Body of pancreas (tissue), 4 donors: ENCODE measurements around the gene GSDMA. TPM values are rescaled to one million over a fixed set of nuclear protein-coding genes. Genes with fewer than 3 reads are reported as not detected.

Experiments
- ATAC-seq: fragments of 150-250 bp; one replicate; pipeline ENCODE4 v1.9.1; 2016
- DNase-seq, 4 donors: peaks; one replicate each; pipeline ENCODE4 v3.0.0-alpha.2; 2019
- H3K27ac ChIP-seq, 4 donors: fragments of 200-600 bp; sonication (generic); 1 replicate in 3 of 4; 2 replicates in 1 of 4; pipeline versions ENCODE4 v1.5.1 to v1.6.1; 2016 to 2019; ENCODE audit warnings: mild to moderate bottlenecking in 1 of 4, mixed read lengths in 1 of 4, moderate library complexity in 1 of 4
- H3K27me3 ChIP-seq, 2 donors: fragments of 200-600 bp; sonication (generic); one replicate each; pipeline ENCODE4 v1.6.0; 2016; ENCODE audit warnings: mild to moderate bottlenecking in 1 of 2
- H3K36me3 ChIP-seq, 2 donors: fragments of 200-600 bp; sonication (generic); replicated peaks in 1 of 2; 2 replicates each; pipeline ENCODE4 v1.5.1; 2016; ENCODE audit warnings: low read depth in 2 of 2; ENCODE audit not compliant: insufficient read depth in 1 of 2
- H3K4me1 ChIP-seq: fragments of 200-600 bp; sonication (generic); one replicate; pipeline ENCODE4 v1.6.0; 2016
- H3K4me3 ChIP-seq, 2 donors: fragments of 200-600 bp; sonication (generic); 1 replicate in 1 of 2; 2 replicates in 1 of 2; pipeline ENCODE4 v1.5.1; 2016 to 2019
- H3K9me3 ChIP-seq, 3 donors: fragments of 200-600 bp; sonication (generic); 1 replicate in 2 of 3; 2 replicates in 1 of 3; pipeline ENCODE4 v1.5.1; 2016
- POLR2A ChIP-seq, 3 donors: fragments of 450-650 bp; IDR thresholded peaks; one replicate each; pipeline ENCODE4 v1.6.1; 2016; ENCODE audit warnings: antibody characterized with exemption in 3 of 3, mild to moderate bottlenecking in 2 of 3
- WGBS, 2 donors: methylation state at CpG; one replicate each; pipeline ENCODE4 v1.1.5; 2017; 5-methylcytosine and 5-hydroxymethylcytosine counted together
- intact Hi-C: fragments of 100-400 bp; cut with DNase I; formaldehyde crosslinking; loops from one replicate; pipeline ENCODE4 v1.15.1; 2023
- total RNA-seq, 2 donors: library from RNA; depleted of rRNA; stranded (reverse); fragments of >200 nt; gene quantifications; one replicate each; pipeline ENCODE4 v1.1.0, GENCODE V29; 2016
- TF ChIP-seq, protein P1 (sequence below), 7 experiments: fragments of 450-650 bp in 4 of 7; fragments of 200-600 bp in 3 of 7; sonication (generic) in 3 of 7; IDR thresholded peaks; one replicate each; pipeline ENCODE4 v1.5.1; 2016 to 2019; ENCODE audit warnings: antibody characterized with exemption in 7 of 7

The GSDMA gene
- total RNA-seq, 2 donors from 2014 or later = 3.4 TPM; not detected in 1

DNA sequence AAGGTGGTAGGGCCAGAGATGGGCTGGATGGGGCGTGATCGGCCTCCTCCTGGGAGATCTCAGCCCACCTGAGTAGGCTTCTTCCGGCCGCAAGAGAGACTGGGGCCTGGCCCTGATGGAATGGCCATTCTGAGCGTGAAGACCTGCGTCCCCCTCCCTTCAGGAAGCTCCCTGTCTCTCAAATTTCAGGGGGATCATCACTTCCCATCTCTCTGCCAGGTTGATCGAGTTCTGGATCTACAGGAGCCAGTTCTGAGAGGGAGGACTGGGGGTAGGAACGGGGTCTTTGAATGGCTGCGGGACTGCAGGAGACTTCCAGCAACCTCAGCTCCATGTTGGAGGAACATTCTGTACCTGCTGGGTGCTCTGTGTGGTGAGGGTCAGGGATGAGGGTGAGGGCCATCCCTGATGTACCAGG, 9.3 kb upstream of the GSDMA start:
- Histone ChIP-seq H3K4me3 (no peak overlapping the region), H3K27ac (peak overlapping the region; percentile 32 to 53 (median 42)), H3K36me3 (no peaks in the 10 kb centered on the region), H3K27me3 (no peaks in the 10 kb centered on the region), H3K9me3 (no peaks in the 10 kb centered on the region), H3K4me1 (peaks cover 21% of the 10 kb centered on the region)
- intact Hi-C loops = no loop called here
- WGBS, 2 donors = 41% methylated on average over 4 to 9 of the region's 9 CpGs
- ATAC-seq = no peak
- DNase-seq = no peak
- TF ChIP-seq, protein P1, sequence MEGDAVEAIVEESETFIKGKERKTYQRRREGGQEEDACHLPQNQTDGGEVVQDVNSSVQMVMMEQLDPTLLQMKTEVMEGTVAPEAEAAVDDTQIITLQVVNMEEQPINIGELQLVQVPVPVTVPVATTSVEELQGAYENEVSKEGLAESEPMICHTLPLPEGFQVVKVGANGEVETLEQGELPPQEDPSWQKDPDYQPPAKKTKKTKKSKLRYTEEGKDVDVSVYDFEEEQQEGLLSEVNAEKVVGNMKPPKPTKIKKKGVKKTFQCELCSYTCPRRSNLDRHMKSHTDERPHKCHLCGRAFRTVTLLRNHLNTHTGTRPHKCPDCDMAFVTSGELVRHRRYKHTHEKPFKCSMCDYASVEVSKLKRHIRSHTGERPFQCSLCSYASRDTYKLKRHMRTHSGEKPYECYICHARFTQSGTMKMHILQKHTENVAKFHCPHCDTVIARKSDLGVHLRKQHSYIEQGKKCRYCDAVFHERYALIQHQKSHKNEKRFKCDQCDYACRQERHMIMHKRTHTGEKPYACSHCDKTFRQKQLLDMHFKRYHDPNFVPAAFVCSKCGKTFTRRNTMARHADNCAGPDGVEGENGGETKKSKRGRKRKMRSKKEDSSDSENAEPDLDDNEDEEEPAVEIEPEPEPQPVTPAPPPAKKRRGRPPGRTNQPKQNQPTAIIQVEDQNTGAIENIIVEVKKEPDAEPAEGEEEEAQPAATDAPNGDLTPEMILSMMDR (IDR thresholded peaks at IDR 0.05) = no peak
- TF ChIP-seq POLR2A (IDR thresholded peaks at IDR 0.05) = peak in 1 of 3 donors; percentile 35

DNA sequence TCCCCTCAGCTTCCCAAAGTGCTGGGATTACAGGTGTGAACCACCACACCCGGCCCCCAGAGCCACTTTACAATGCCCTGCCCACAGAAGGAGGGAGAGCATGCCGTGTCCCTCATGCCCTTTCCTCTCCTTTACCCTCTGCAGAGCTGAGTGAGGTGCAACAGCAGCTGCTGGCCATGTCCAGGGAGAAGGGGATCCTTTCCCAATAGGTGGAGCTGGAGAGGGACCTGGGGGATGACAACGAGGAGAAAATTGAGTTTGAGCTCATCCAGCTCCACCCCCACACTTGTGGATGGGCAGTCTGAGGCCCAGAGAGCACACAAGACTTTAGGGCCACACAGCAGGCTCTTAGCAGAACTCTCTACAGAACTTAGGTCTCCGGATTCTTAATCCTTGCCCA, 7.9 kb upstream of the GSDMA start:
- Histone ChIP-seq H3K27me3 (no peaks in the 10 kb centered on the region), H3K9me3 (no peaks in the 10 kb centered on the region), H3K4me1 (peaks cover 28% of the 10 kb centered on the region), H3K27ac (no peak overlapping the region), H3K36me3 (no peaks in the 10 kb centered on the region), H3K4me3 (no peak overlapping the region)
- TF ChIP-seq, protein P1 (IDR thresholded peaks at IDR 0.05) = no peak
- TF ChIP-seq POLR2A (IDR thresholded peaks at IDR 0.05) = no peak
- intact Hi-C loops = no loop called here
- WGBS, 2 donors = 47 to 48% methylated on average over 3 to 4 of the region's 4 CpGs
- DNase-seq (no peak), ATAC-seq (no peak)

GRCh38 chr17:39955726-39956225, 7.0 kb upstream of the GSDMA start:
- H3K4me1 ChIP-seq = peaks cover 24% of the 10 kb centered on the region
- intact Hi-C loops = no loop called here
- TF ChIP-seq, protein P1 (IDR thresholded peaks at IDR 0.05) = no peak
- TF ChIP-seq POLR2A (IDR thresholded peaks at IDR 0.05) = no peak
- no peaks in the 10 kb centered on the region for H3K9me3 ChIP-seq
- no peak overlapping the region for H3K27ac ChIP-seq
- no peaks in the 10 kb centered on the region for H3K36me3 ChIP-seq
- WGBS, 2 donors = 76 to 85% methylated on average over 3 to 4 of the region's 4 CpGs
- no peak overlapping the region for H3K4me3 ChIP-seq
- no peaks in the 10 kb centered on the region for H3K27me3 ChIP-seq
- no peak for DNase-seq
- ATAC-seq = no peak

- no peak for ATAC-seq
Measured at GRCh38 chr17:39960524-39961041, 2.2 kb upstream of the GSDMA start.

More at GRCh38 chr17:39960524-39961041, 2.2 kb upstream of the GSDMA start:
- peaks cover 7% of the 10 kb centered on the region for H3K4me1 ChIP-seq
- 33 to 42% methylated on average over 8 of the region's 8 CpGs for WGBS, 2 donors
- H3K27me3 ChIP-seq = no peaks in the 10 kb centered on the region
- H3K36me3 ChIP-seq = no peaks in the 10 kb centered on the region
- intact Hi-C loops = no loop called here
- H3K4me3 ChIP-seq = no peak overlapping the region
- TF ChIP-seq, protein P1 (IDR thresholded peaks at IDR 0.05) = no peak
- no peak for TF ChIP-seq POLR2A (IDR thresholded peaks at IDR 0.05)
- no peak for DNase-seq
- no peaks in the 10 kb centered on the region for H3K9me3 ChIP-seq
- H3K27ac ChIP-seq = no peak overlapping the region
